Body of pancreas (tissue), 4 donors: ENCODE results near the gene PPP6R1.

Experiments used
- POLR2A ChIP-seq, 3 donors: fragments of 450-650 bp; IDR thresholded peaks; one replicate each; pipeline ENCODE4 v1.6.1; 2016; ENCODE audit warnings: antibody characterized with exemption in 3 of 3, mild to moderate bottlenecking in 2 of 3
- TF ChIP-seq, protein P1 (sequence below), 7 experiments: fragments of 450-650 bp in 4 of 7; fragments of 200-600 bp in 3 of 7; sonication (generic) in 3 of 7; IDR thresholded peaks; one replicate each; pipeline ENCODE4 v1.5.1; 2016 to 2019; ENCODE audit warnings: antibody characterized with exemption in 7 of 7

- no peak for TF ChIP-seq POLR2A (IDR thresholded peaks at IDR 0.05)
- TF ChIP-seq, protein P1, sequence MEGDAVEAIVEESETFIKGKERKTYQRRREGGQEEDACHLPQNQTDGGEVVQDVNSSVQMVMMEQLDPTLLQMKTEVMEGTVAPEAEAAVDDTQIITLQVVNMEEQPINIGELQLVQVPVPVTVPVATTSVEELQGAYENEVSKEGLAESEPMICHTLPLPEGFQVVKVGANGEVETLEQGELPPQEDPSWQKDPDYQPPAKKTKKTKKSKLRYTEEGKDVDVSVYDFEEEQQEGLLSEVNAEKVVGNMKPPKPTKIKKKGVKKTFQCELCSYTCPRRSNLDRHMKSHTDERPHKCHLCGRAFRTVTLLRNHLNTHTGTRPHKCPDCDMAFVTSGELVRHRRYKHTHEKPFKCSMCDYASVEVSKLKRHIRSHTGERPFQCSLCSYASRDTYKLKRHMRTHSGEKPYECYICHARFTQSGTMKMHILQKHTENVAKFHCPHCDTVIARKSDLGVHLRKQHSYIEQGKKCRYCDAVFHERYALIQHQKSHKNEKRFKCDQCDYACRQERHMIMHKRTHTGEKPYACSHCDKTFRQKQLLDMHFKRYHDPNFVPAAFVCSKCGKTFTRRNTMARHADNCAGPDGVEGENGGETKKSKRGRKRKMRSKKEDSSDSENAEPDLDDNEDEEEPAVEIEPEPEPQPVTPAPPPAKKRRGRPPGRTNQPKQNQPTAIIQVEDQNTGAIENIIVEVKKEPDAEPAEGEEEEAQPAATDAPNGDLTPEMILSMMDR (IDR thresholded peaks at IDR 0.05) = no peak
These were observed 33.3 kb downstream of the PPP6R1 start for GRCh38 chr19:55225415-55225958.
